Measurements from ENCODE around the gene ABRACL. TPM values are rescaled to one million over a fixed set of nuclear protein-coding genes. Genes with fewer than 3 reads are reported as not detected.

ABRACL gene
- total RNA-seq, 1 experiment from 2014 or later: 117 TPM

GRCh38 chr6:139082370-139082769 lies 53.8 kb downstream of the ABRACL start:
- ATAC-seq (no peak), DNase-seq (ENCODE audit: low spot score) (no peak)
- no peak for TF ChIP-seq ZBTB21 (CRISPR knock-in tag; IDR thresholded peaks at IDR 0.05; ENCODE audit: borderline replicate concordance)
- no peak for TF ChIP-seq ATF6 (CRISPR knock-in tag; IDR thresholded peaks at IDR 0.05)
- POLR2A ChIA-PET: no interaction called here
- Mint-ChIP-seq H3K4me1 (peaks cover 12% of the 10 kb centered on the region), H3K27ac (no peak overlapping the region), H3K36me3 (no peaks in the 10 kb centered on the region), H3K4me3 (no peak overlapping the region), H3K27me3 (ENCODE audit: low read depth) (no peaks in the 10 kb centered on the region), H3K9me3 (0 out of 2 replicates have a peak, but pooled peaks cover 4% of the 10 kb centered on the region)
- CTCF ChIA-PET: no interaction called here

DNA sequence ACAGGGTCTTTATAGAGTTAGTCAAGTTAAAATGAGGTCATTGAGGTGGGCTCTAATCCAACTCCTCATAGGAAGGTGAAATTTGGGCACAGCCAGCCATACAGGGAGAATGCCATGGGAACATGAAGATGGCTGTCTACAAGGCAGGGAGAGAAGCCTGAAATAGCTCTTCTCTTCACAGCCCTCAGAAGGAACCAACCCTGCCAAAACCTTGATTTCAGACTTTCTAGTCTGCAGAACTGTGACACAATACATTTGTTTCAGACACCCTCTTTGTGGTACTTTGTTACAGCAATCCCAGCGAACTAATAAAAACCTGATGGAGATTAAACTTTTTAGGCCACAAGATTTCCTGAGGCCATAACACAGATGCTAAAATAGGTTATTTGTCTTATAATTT lies 63.3 kb downstream of the ABRACL start:
- peaks cover 13% of the 10 kb centered on the region for H3K36me3 Mint-ChIP-seq
- TF ChIP-seq EMX1 (CRISPR knock-in tag; IDR thresholded peaks at IDR 0.05): no peak
- TF ChIP-seq ATF6 (CRISPR knock-in tag; IDR thresholded peaks at IDR 0.05): no peak
- TF ChIP-seq ZBTB43 (CRISPR knock-in tag; IDR thresholded peaks at IDR 0.05): no peak
- no peak for TF ChIP-seq SMAD4 (CRISPR knock-in tag; IDR thresholded peaks at IDR 0.05)
- no peak for TF ChIP-seq ZNF138 (CRISPR knock-in tag; conservative IDR thresholded peaks at IDR 0.05)
- TF ChIP-seq, protein P1, sequence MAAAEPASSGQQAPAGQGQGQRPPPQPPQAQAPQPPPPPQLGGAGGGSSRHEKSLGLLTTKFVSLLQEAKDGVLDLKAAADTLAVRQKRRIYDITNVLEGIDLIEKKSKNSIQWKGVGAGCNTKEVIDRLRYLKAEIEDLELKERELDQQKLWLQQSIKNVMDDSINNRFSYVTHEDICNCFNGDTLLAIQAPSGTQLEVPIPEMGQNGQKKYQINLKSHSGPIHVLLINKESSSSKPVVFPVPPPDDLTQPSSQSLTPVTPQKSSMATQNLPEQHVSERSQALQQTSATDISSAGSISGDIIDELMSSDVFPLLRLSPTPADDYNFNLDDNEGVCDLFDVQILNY (CRISPR knock-in tag; IDR thresholded peaks at IDR 0.05): no peak

More for the DNA sequence above, 63.3 kb downstream of the ABRACL start:
- H3K27ac Mint-ChIP-seq: no peak overlapping the region
- POLR2A ChIA-PET: no interaction called here
- H3K27me3 Mint-ChIP-seq (ENCODE audit: low read depth): no peaks in the 10 kb centered on the region
- no peak for DNase-seq (ENCODE audit: low spot score)
- CTCF ChIA-PET: no interaction called here
- H3K4me3 Mint-ChIP-seq: no peak overlapping the region
- H3K4me1 Mint-ChIP-seq: no peaks in the 10 kb centered on the region
- H3K9me3 Mint-ChIP-seq: peaks cover 34% of the 10 kb centered on the region
- no peak for ATAC-seq

Other genes with a start within 250 kb of the ABRACL start
- gene ECT2L, start 232.7 kb upstream of the ABRACL start, total RNA-seq (2021): not detected in 3 replicates
- 51.0 to 55.1 TPM (median 54.6 TPM) in 3 replicates for gene REPS1, start 40.5 kb upstream of the ABRACL start, total RNA-seq (2021)
- gene HECA, start 106.3 kb downstream of the ABRACL start, total RNA-seq (2021): 8.1 to 9.4 TPM (median 8.1 TPM) in 3 replicates

All from WTC11 (cell line).